Hematopoietic multipotent progenitor cell (in vitro differentiated cells): ENCODE measurements around the gene KIN. TPM values are rescaled to one million over a fixed set of nuclear protein-coding genes. Genes with fewer than 3 reads are reported as not detected.

ENCODE experiments used
- total RNA-seq: library from RNA; depleted of rRNA; stranded (reverse); fragments of >200 nt; gene quantifications from one replicate; pipeline ENCODE4 v1.2.3, GENCODE V29; 2012

The KIN gene
- total RNA-seq, 1 donor: 2.2 TPM

Other genes with a start within 250 kb of the KIN start
- gene ITIH5, start 121.0 kb downstream of the KIN start, total RNA-seq: under 0.01 TPM
- not detected for gene ITIH2, start 84.7 kb downstream of the KIN start, total RNA-seq
- gene ATP5F1C, start 184 bp upstream of the KIN start, total RNA-seq: 126 TPM
- gene TAF3, start 30.5 kb upstream of the KIN start, total RNA-seq: 3.0 TPM